K562 (cell line): Measurements from ENCODE around the gene FBN1. TPM values are rescaled to one million over a fixed set of nuclear protein-coding genes. Genes with fewer than 3 reads are reported as not detected.

ENCODE experiments used
- ATAC-seq: fragments of 200-7000 bp; cut with Tn5 transposase; 3 replicates; pipeline ENCODE4 v1.9.1; 2020; ENCODE audit warnings: moderate library complexity
- BruUV-seq: library from RNA; stranded (reverse); fragments of 400-500 nt; replicated peaks from 2 replicates; lab custom pipeline; 2021; lab: Mats Ljungman, UMichigan
- CTCF ChIA-PET: fragments of 300-600 bp; formaldehyde crosslinking; extraction: SDS; loops from one replicate; lab custom pipeline; 2021; ENCODE audit warnings: low intra/inter-chr PET ratio; lab: Yijun Ruan, JAX
- POLR2A ChIA-PET: fragments of 300-600, 350-650 bp; sonication (Branson Sonifier 250); formaldehyde crosslinking; extraction: SDS; loops from one replicate; lab custom pipeline; 2021; ENCODE audit warnings: antibody characterized with exemption, inconsistent platforms; lab: Yijun Ruan, JAX
- DNase-seq, 4 experiments: peaks; one replicate each; pipeline versions ENCODE4 v3.0.0 to v3.0.0-alpha.2; 2011 to 2018; ENCODE audit warnings: low spot score in 3 of 4, mixed read lengths in 3 of 4; ENCODE audit errors: extremely low read depth in 1 of 4
- FAIRE-seq: peaks from 2 replicates; lab custom pipeline; 2011; peaks lifted over from hg19 to GRCh38; lab: Jason Lieb, UNC
- H2AFZ ChIP-seq: 2 replicates; pipeline ENCODE4 v1.6.0; 2011; ENCODE audit warnings: low read depth, low read length, control low read depth, inconsistent platforms
- H3K27ac ChIP-seq: fragments of 200-600 bp; 3 replicates; pipeline ENCODE4 v1.8.0; 2011; ENCODE audit warnings: low read depth, mild to moderate bottlenecking, control low read depth, inconsistent platforms, low read length, moderate library complexity, mixed read lengths; ENCODE audit errors: extremely low read depth
- H3K27me3 ChIP-seq, 2 experiments: fragments of 300-600 bp in 1 of 2; 2 replicates in 1 of 2; 3 replicates in 1 of 2; pipeline versions ENCODE4 v1.6.0 to v1.8.0; 2011; ENCODE audit warnings: inconsistent platforms in 2 of 2, low read length in 2 of 2, mild to moderate bottlenecking in 1 of 2, mixed read lengths in 1 of 2, moderate library complexity in 1 of 2; ENCODE audit not compliant: control insufficient read depth in 2 of 2, insufficient read depth in 2 of 2
- H3K36me3 ChIP-seq: fragments of 300-600 bp; 3 replicates; pipeline ENCODE4 v1.8.0; 2011; ENCODE audit warnings: mild to moderate bottlenecking, low read length, inconsistent platforms; ENCODE audit not compliant: control insufficient read depth, insufficient read depth
- H3K4me1 ChIP-seq, 2 experiments: fragments of 200-600 bp in 1 of 2; replicated peaks in 1 of 2; 2 replicates in 1 of 2; 3 replicates in 1 of 2; pipeline versions ENCODE4 v1.5.1 to v1.8.0; 2011; ENCODE audit warnings: inconsistent platforms in 2 of 2, low read length in 2 of 2, mild to moderate bottlenecking in 1 of 2, mixed read lengths in 1 of 2, moderate library complexity in 1 of 2; ENCODE audit not compliant: control insufficient read depth in 2 of 2, insufficient read depth in 2 of 2
- H3K4me2 ChIP-seq: 2 replicates; pipeline ENCODE4 v1.6.1; 2011; ENCODE audit warnings: low read length, control low read depth, inconsistent platforms, mixed read lengths; ENCODE audit not compliant: insufficient read depth
- H3K4me3 ChIP-seq: fragments of 200-600 bp; sonication (generic), shearing (Covaris generic); 2 replicates; pipeline ENCODE4 v1.5.1; 2016; ENCODE audit warnings: control low read depth, inconsistent platforms
- H3K79me2 ChIP-seq: fragments of 200-600 bp; 3 replicates; pipeline ENCODE4 v1.8.0; 2011; ENCODE audit warnings: low read length, inconsistent platforms; ENCODE audit not compliant: control insufficient read depth, insufficient read depth
- H3K9ac ChIP-seq, 2 experiments: 2 replicates each; pipeline versions ENCODE4 v1.6.0 to v1.6.1; 2011; ENCODE audit warnings: low read depth in 2 of 2, low read length in 2 of 2, control low read depth in 1 of 2, inconsistent platforms in 1 of 2, mild to moderate bottlenecking in 1 of 2, mixed read lengths in 1 of 2; ENCODE audit not compliant: insufficient read depth in 1 of 2
- H3K9me1 ChIP-seq: one replicate; pipeline ENCODE4 v1.6.0; 2011; ENCODE audit warnings: inconsistent platforms, mild to moderate bottlenecking, low read length, moderate library complexity; ENCODE audit not compliant: control insufficient read depth, insufficient read depth
- H3K9me3 ChIP-seq: replicated peaks from 2 replicates; pipeline ENCODE4 v1.5.1; 2011; ENCODE audit warnings: low read depth, low read length, inconsistent platforms; ENCODE audit not compliant: control insufficient read depth, insufficient read depth
- H4K20me1 ChIP-seq: replicated peaks from 2 replicates; pipeline ENCODE4 v1.6.1; 2011; ENCODE audit warnings: low read length, inconsistent platforms, mixed read lengths; ENCODE audit not compliant: control insufficient read depth, insufficient read depth
- ATF4 ChIP-seq: fragments of 450-650 bp; formaldehyde crosslinking; IDR thresholded peaks from 2 replicates; pipeline ENCODE4 v1.4.0; 2022; ENCODE audit warnings: mild to moderate bottlenecking, moderate library complexity
- CEBPG ChIP-seq, 3 experiments: fragments of 200-800 bp in 1 of 3; sonication (Bioruptor generic) in 1 of 3; sonication (generic) in 1 of 3; formaldehyde crosslinking in 1 of 3; IDR thresholded peaks in 2 of 3; conservative IDR thresholded peaks in 1 of 3; 2 replicates each; pipeline versions ENCODE4 v1.6.1 to v1.8.0; 2016 to 2022; ENCODE audit warnings: missing compliant biosample characterization in 2 of 3, missing genetic modification characterization in 2 of 3, mild to moderate bottlenecking in 1 of 3, missing genetic modification reagents in 1 of 3
- ETV5 ChIP-seq: sonication (generic); formaldehyde crosslinking; IDR thresholded peaks from 2 replicates; pipeline ENCODE4 v1.4.0; 2020; ENCODE audit warnings: low read depth, mild to moderate bottlenecking, missing genetic modification reagents
- FOXP1 ChIP-seq: sonication (generic); formaldehyde crosslinking; IDR thresholded peaks from 2 replicates; pipeline ENCODE4 v1.8.0; 2022; ENCODE audit warnings: mild to moderate bottlenecking, missing genetic modification reagents
- MEF2D ChIP-seq: conservative IDR thresholded peaks from 2 replicates; pipeline ENCODE4 v1.6.1; 2016; ENCODE audit warnings: low read depth, missing genetic modification characterization, missing compliant biosample characterization
- PKNOX1 ChIP-seq: fragments of 450-650 bp; IDR thresholded peaks from 2 replicates; pipeline ENCODE4 v1.6.1; 2016
- SOX6 ChIP-seq: fragments of 450-650 bp; IDR thresholded peaks from 2 replicates; pipeline ENCODE4 v1.6.1; 2014; ENCODE audit warnings: mild to moderate bottlenecking
- ZNF318 ChIP-seq, 2 experiments: fragments of 450-650 bp; IDR thresholded peaks; 2 replicates each; pipeline ENCODE4 v1.6.1; 2016; ENCODE audit warnings: mild to moderate bottlenecking in 2 of 2, borderline replicate concordance in 1 of 2, low read depth in 1 of 2, moderate library complexity in 1 of 2
- ZNF431 ChIP-seq: sonication (generic); formaldehyde crosslinking; IDR thresholded peaks from 2 replicates; pipeline ENCODE4 v1.8.0; 2022; ENCODE audit warnings: mild to moderate bottlenecking, missing genetic modification reagents
- WGBS: fragments of 100-300 bp; shearing (Covaris generic); methylation state at CpG from one replicate; pipeline ENCODE4 v1.1.6; 2016; ENCODE audit warnings: low coverage, mixed read lengths; ENCODE audit not compliant: insufficient coverage; ENCODE audit errors: missing lambda C conversion rate; 5-methylcytosine and 5-hydroxymethylcytosine counted together
- in situ Hi-C: fragments of 300-500 bp; cut with MboI; formaldehyde crosslinking; loops from 4 replicates; pipeline ENCODE4 v1.15.0; 2018; ENCODE audit warnings: inconsistent platforms, mixed read lengths
- intact Hi-C: fragments of 100-400 bp; cut with micrococcal nuclease; formaldehyde crosslinking; loops from 2 replicates; pipeline ENCODE4 v1.14.2; 2022
- polyA plus RNA-seq, 8 experiments: library from polyadenylated mRNA; depleted of rRNA in 4 of 8; stranded (reverse) in 5 of 8; unstranded in 3 of 8; fragments of >200 nt; fragmentation: Nextera tagmentation in 2 of 8; fragmentation: Illumina TruSeq in 1 of 8; extraction: Ambion mirVana in 2 of 8; extraction: Trizol in 1 of 8; gene quantifications; 2 replicates each; pipeline versions ENCODE4 v1.2.1 to v1.2.3, GENCODE V29; 2011 to 2014; ENCODE audit warnings: inconsistent platforms in 1 of 8, missing spikeins in 1 of 8
- total RNA-seq, 7 experiments: library from RNA; depleted of rRNA in 6 of 7; stranded (reverse); fragments of >200 nt in 6 of 7; fragmentation: Illumina TruSeq in 2 of 7; extraction: Trizol in 2 of 7; gene quantifications; 2 replicates each; pipeline versions ENCODE4 v1.2.1 to v1.2.3, GENCODE V29; 2011 to 2021; ENCODE audit warnings: low replicate concordance in 1 of 7

FBN1 gene
- total and polyA plus RNA-seq, 9 of the 15 experiments (the other 6 are each of a cell fraction or from before 2014, with no cell fraction given) = 0.15 to 1.2 (median 0.60) TPM

GRCh38 chr15:48682942-48683651, 37.6 kb upstream of the FBN1 start:
- H3K4me1 ChIP-seq = no peaks in the 10 kb centered on the region; a peak in 1 of 5 replicates
- intact Hi-C loops = no loop called here
- H3K27me3 ChIP-seq = no peaks in the 10 kb centered on the region
- ATAC-seq = peak; percentile 85
- no peak overlapping the region for H3K4me3 ChIP-seq
- no peaks in the 10 kb centered on the region for H3K36me3 ChIP-seq
- no peaks in the 10 kb centered on the region for H4K20me1 ChIP-seq
- H3K9me3 ChIP-seq = no peaks in the 10 kb centered on the region
- H3K79me2 ChIP-seq = no peaks in the 10 kb centered on the region
- H3K9me1 ChIP-seq = no peaks in the 10 kb centered on the region
- ChIA-PET CTCF (no interaction called here), POLR2A (no interaction called here)
- no peak overlapping the region for H3K4me2 ChIP-seq
- peak overlapping the region; percentile 20; the same call in 1 of the 2 replicates for H2AFZ ChIP-seq
- DNase-seq = no peak
- 47% methylated on average over 2 of the region's 2 CpGs for WGBS
- no TSS peak for BruUV-seq
- H3K9ac ChIP-seq = no peak overlapping the region
- no peak overlapping the region for H3K27ac ChIP-seq
- no peak for FAIRE-seq
- in situ Hi-C loops = no loop called here
- TF ChIP-seq CEBPG (CRISPR knock-in tag; IDR thresholded peaks at IDR 0.05) = peak; percentile 73
- peak; percentile 69 to 89; a peak in 3 of 4 replicates for TF ChIP-seq CEBPG (tag; conservative IDR thresholded peaks at IDR 0.05 in 1 of 2, IDR thresholded peaks at IDR 0.05 in 1 of 2)
- peak; percentile 14; the same call in 1 of the 2 replicates for TF ChIP-seq SOX6
- TF ChIP-seq PKNOX1 = no peak
- no peak for TF ChIP-seq ZNF318 (IDR thresholded peaks at IDR 0.05; ENCODE audit: borderline replicate concordance in 1 of 2, low read depth in 1 of 2)
- no peak for TF ChIP-seq MEF2D (tag)
- peak; percentile 56; the same call in 1 of the 2 replicates for TF ChIP-seq ATF4 (CRISPR knock-in tag)
- no peak for TF ChIP-seq ZNF431 (CRISPR knock-in tag)
- no peak for TF ChIP-seq FOXP1 (CRISPR knock-in tag)
- no peak for TF ChIP-seq ETV5 (CRISPR knock-in tag)
